ENCODE measurements around the gene NGDN. TPM values are rescaled to one million over a fixed set of nuclear protein-coding genes. Genes with fewer than 3 reads are reported as not detected.

Gene NGDN
- total and polyA plus RNA-seq, 2 of the 4 experiments (the other 2 are of a cell fraction): 48.1 to 49.8 TPM

- Histone ChIP-seq H3K4me3 (ENCODE audit: insufficient read depth, low read depth, low read length) (no peak overlapping the region), H2BK15ac (ENCODE audit: low read depth, low read length) (no peak overlapping the region), H3K23ac (ENCODE audit: low read depth, low read length) (no peak overlapping the region), H2BK5ac (ENCODE audit: low read depth, low read length, poor library complexity, severe bottlenecking) (no peak overlapping the region), H3K79me1 (ENCODE audit: low read depth in 1 of 2, low read length in 2 of 2) (no peaks in the 10 kb centered on the region), H3K4ac (ENCODE audit: low read depth, low read length) (no peak overlapping the region), H4K5ac (ENCODE audit: low read depth, low read length) (no peak overlapping the region), H2AFZ (replicated peaks; ENCODE audit: low read length, poor library complexity) (no peak overlapping the region), H4K20me1 (ENCODE audit: insufficient read depth, low read length) (no peaks in the 10 kb centered on the region), H3K18ac (ENCODE audit: low read depth, low read length) (no peak overlapping the region), H3K4me1 (ENCODE audit: control insufficient read depth, insufficient read depth, low read length) (no peaks in the 10 kb centered on the region), H3K27ac (ENCODE audit: insufficient read depth, low read length) (no peak overlapping the region), H3K9ac (ENCODE audit: low read depth, low read length) (no peak overlapping the region), H3K9me1 (ENCODE audit: insufficient read depth, low read length) (no peaks in the 10 kb centered on the region), H3K56ac (ENCODE audit: extremely low read depth, insufficient read depth, low read length) (no peak overlapping the region), H3K36me3 (ENCODE audit: control insufficient read depth, insufficient read depth, low read length) (no peaks in the 10 kb centered on the region), H3K27me3 (ENCODE audit: control insufficient read depth, insufficient read depth, low read length) (no peaks in the 10 kb centered on the region), H4K91ac (ENCODE audit: insufficient read depth, low read depth, low read length) (no peak overlapping the region), H3K14ac (replicated peaks; ENCODE audit: low read depth, low read length) (no peak overlapping the region), H3K9me3 (ENCODE audit: control insufficient read depth, insufficient read depth, low read length) (no peaks in the 10 kb centered on the region), H2BK20ac (ENCODE audit: low read depth, low read length) (no peak overlapping the region), H2AK9ac (replicated peaks; ENCODE audit: low read depth, low read length, poor library complexity) (no peak overlapping the region), H4K8ac (ENCODE audit: low read depth in 2 of 2, low read length in 2 of 2) (no peak overlapping the region), H2BK120ac (ENCODE audit: low read depth, low read length) (no peak overlapping the region), H3K4me2 (ENCODE audit: low read depth, low read length) (no peak overlapping the region), H2AK5ac (ENCODE audit: low read depth, low read length) (no peak overlapping the region)
- no TSS peak for BruUV-seq (replicated peaks)
- WGBS, 2 experiments (ENCODE audit: extremely low coverage in 2 of 2, insufficient read length in 1 of 2): no CpG with 5 or more reads among the region's 8 CpGs
- DNase-seq: no peak
- ATAC-seq (ENCODE audit: low read depth): no peak
- dilution Hi-C loops (cut with HindIII; ENCODE audit: low sequenced_read_pairs, unreplicated experiment): no loop called here
- ChIA-PET POLR2A (ENCODE audit: unreplicated experiment) (no interaction called here), CTCF (no interaction called here)
- intact Hi-C loops (cut with micrococcal nuclease): no loop called here
- no peak for TF ChIP-seq BHLHE40 (IDR thresholded peaks at IDR 0.05; ENCODE audit: low read depth, low read length)
- TF ChIP-seq RFX5 (IDR thresholded peaks at IDR 0.05; ENCODE audit: low read depth, low read length): no peak
- TF ChIP-seq MAZ (IDR thresholded peaks at IDR 0.05; ENCODE audit: borderline replicate concordance, low read depth, low read length): no peak
- no peak for TF ChIP-seq RAD21 (IDR thresholded peaks at IDR 0.05; ENCODE audit: low read length)
- no peak for TF ChIP-seq MXI1 (IDR thresholded peaks at IDR 0.05; ENCODE audit: borderline replicate concordance, low read depth, low read length)
- in situ Hi-C loops (cut with MboI; ENCODE audit: low sequenced_read_pairs): no loop called here
Measured at GRCh38 chr14:23525611-23526010, 56.1 kb downstream of the NGDN start.

Other genes with a start within 250 kb of the NGDN start
- not detected in 2 replicates for gene RNF212B, start 231.8 kb upstream of the NGDN start, total RNA-seq (2012; rRNA removed)
- gene RNF212B, start 231.8 kb upstream of the NGDN start, polyA plus RNA-seq (2012; rRNA removed): not detected in 2 replicates
- gene HOMEZ, start 183.6 kb upstream of the NGDN start, total RNA-seq (2012; rRNA removed): 5.8 and 7.7 TPM in 2 replicates
- 9.7 and 10.3 TPM in 2 replicates for gene HOMEZ, start 183.6 kb upstream of the NGDN start, polyA plus RNA-seq (2012; rRNA removed)
- gene PPP1R3E, start 166.8 kb upstream of the NGDN start, total RNA-seq (2012; rRNA removed): 1.1 and 1.3 TPM in 2 replicates
- gene PPP1R3E, start 166.8 kb upstream of the NGDN start, polyA plus RNA-seq (2012; rRNA removed): 2.5 and 3.5 TPM in 2 replicates
- gene BCL2L2, start 162.9 kb upstream of the NGDN start, total RNA-seq (2012; rRNA removed): 14.5 and 16.9 TPM in 2 replicates
- 30.6 and 40.9 TPM in 2 replicates for gene BCL2L2, start 162.9 kb upstream of the NGDN start, polyA plus RNA-seq (2012; rRNA removed)
- gene PABPN1, start 148.2 kb upstream of the NGDN start, total RNA-seq (2012; rRNA removed): 74.4 and 104 TPM in 2 replicates
- gene PABPN1, start 148.2 kb upstream of the NGDN start, polyA plus RNA-seq (2012; rRNA removed): 192 and 211 TPM in 2 replicates
- 6.4 and 6.6 TPM in 2 replicates for gene SLC22A17, start 116.8 kb upstream of the NGDN start, total RNA-seq (2012; rRNA removed)
- 35.6 and 36.0 TPM in 2 replicates for gene SLC22A17, start 116.8 kb upstream of the NGDN start, polyA plus RNA-seq (2012; rRNA removed)
- 2.2 and 2.5 TPM in 2 replicates for gene EFS, start 104.5 kb upstream of the NGDN start, total RNA-seq (2012; rRNA removed)
- gene EFS, start 104.5 kb upstream of the NGDN start, polyA plus RNA-seq (2012; rRNA removed): 11.6 and 13.3 TPM in 2 replicates
- gene IL25, start 96.9 kb upstream of the NGDN start, total RNA-seq (2012; rRNA removed): not detected in 2 replicates
- not detected in 2 replicates for gene IL25, start 96.9 kb upstream of the NGDN start, polyA plus RNA-seq (2012; rRNA removed)
- not detected in 2 replicates for gene CMTM5, start 92.7 kb upstream of the NGDN start, total RNA-seq (2012; rRNA removed)
- gene CMTM5, start 92.7 kb upstream of the NGDN start, polyA plus RNA-seq (2012; rRNA removed): 0.07 and 0.11 TPM in 2 replicates
- not detected in 2 replicates for gene MYH6, start 61.4 kb upstream of the NGDN start, total RNA-seq (2012; rRNA removed)
- not detected in 2 replicates for gene MYH6, start 61.4 kb upstream of the NGDN start, polyA plus RNA-seq (2012; rRNA removed)
- not detected in 2 replicates for gene MYH7, start 34.0 kb upstream of the NGDN start, total RNA-seq (2012; rRNA removed)
- not detected in 2 replicates for gene MYH7, start 34.0 kb upstream of the NGDN start, polyA plus RNA-seq (2012; rRNA removed)
- under 0.01 and 0.18 TPM in 2 replicates for gene ZFHX2, start 82.1 kb downstream of the NGDN start, total RNA-seq (2012; rRNA removed)
- 0.53 and 0.67 TPM in 2 replicates for gene ZFHX2, start 82.1 kb downstream of the NGDN start, polyA plus RNA-seq (2012; rRNA removed)
- 5.0 and 5.8 TPM in 2 replicates for gene THTPA, start 86.6 kb downstream of the NGDN start, total RNA-seq (2012; rRNA removed)
- gene THTPA, start 86.6 kb downstream of the NGDN start, polyA plus RNA-seq (2012; rRNA removed): 8.6 and 9.2 TPM in 2 replicates
- gene AP1G2, start 98.1 kb downstream of the NGDN start, total RNA-seq (2012; rRNA removed): 2.2 and 2.9 TPM in 2 replicates
- gene AP1G2, start 98.1 kb downstream of the NGDN start, polyA plus RNA-seq (2012; rRNA removed): 19.2 and 19.7 TPM in 2 replicates
- not detected in 2 replicates for gene JPH4, start 109.1 kb downstream of the NGDN start, total RNA-seq (2012; rRNA removed)
- not detected in 2 replicates for gene JPH4, start 109.1 kb downstream of the NGDN start, polyA plus RNA-seq (2012; rRNA removed)
- under 0.01 and 0.18 TPM in 2 replicates for gene DHRS2, start 166.7 kb downstream of the NGDN start, total RNA-seq (2012; rRNA removed)
- 0.12 and 0.26 TPM in 2 replicates for gene DHRS2, start 166.7 kb downstream of the NGDN start, polyA plus RNA-seq (2012; rRNA removed)

All from IMR-90 (cell line).